Mucosa of gallbladder (tissue), 1 donor: ENCODE measurements around the gene DCST2. TPM values are rescaled to one million over a fixed set of nuclear protein-coding genes. Genes with fewer than 3 reads are reported as not detected.
"Not testable (repeated sequence)": the region's sequence is repeated elsewhere in the genome, so short reads cannot be mapped to it uniquely, and the experiment has no call there.

Source experiments
- DNase-seq: peaks from one replicate; pipeline ENCODE4 v3.0.0-alpha.2; 2020; ENCODE audit warnings: low spot score
- total RNA-seq: library from RNA; stranded (reverse); gene quantifications from one replicate; pipeline ENCODE4 v1.2.1, GENCODE V29; 2021
- donor health status: DM: no; HTN: no; CAD: no.

The DCST2 gene
- total RNA-seq, 1 donor from 2014 or later, result 1.0 TPM

DNA sequence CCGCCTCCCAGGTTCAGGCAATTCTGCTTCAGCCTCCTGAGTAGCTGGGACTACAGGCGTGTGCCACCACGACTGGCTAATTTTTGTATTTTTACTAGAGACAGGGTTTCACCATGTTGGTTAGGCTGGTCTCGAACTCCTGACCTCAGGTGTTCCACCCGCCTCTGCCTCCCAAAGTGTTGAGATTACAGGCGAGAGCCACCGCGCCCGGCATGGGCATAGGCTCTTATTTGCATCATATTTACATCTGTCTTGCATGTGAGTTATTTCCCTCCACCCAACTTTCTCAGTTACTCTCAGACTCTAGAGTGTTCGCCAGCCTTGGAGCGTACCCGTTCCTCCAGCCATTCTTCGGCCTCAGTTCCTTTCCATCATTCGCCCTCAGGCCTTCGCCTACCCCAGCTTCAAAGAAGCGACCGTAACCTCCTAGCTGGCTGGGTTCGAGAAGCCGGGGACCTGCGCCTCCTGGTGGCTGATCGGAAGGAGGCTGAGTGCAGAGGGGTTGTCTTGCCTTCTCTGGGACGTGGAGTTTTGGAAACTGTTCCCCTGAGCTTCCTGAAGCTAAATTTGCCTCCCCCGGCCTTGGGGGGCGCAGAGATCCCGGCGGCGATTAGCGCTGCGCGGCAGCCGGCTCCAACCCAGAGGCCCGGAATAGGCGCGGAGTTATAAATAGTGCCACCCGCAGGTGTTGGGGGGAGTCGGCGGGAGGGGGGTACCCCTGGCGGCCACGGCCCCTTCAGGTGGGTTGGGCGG is 34.6 kb downstream of the DCST2 start:
- no peak for DNase-seq

DNA sequence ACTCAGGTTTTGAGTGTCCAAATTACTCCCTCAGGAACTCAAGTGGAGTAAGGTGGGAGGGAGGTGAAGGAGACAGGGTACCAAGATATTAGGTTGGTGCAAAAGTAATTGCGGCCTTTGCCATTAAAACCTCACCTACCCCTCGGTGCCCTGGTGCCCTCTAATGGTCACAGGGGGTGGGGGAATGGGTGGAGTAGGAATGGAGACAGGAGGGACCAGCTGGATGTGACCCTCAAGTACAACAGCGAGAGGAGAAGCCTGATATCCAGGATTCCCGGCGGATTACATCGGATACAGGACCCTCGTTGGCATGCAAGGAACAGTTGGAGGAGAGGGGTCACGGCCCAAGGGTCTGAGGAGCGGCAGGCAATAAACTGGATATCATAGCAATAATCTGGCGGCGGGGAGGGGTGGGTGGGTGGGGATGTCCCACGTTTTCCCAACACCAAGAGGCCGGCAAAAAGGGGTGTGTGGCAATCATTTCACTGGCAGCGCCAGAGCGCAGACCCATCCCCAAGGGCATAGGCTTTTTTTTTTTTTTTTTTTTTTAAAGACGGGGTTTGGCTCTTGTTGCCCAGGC is 35.3 kb downstream of the DCST2 start:
- DNase-seq, result no peak

DNA sequence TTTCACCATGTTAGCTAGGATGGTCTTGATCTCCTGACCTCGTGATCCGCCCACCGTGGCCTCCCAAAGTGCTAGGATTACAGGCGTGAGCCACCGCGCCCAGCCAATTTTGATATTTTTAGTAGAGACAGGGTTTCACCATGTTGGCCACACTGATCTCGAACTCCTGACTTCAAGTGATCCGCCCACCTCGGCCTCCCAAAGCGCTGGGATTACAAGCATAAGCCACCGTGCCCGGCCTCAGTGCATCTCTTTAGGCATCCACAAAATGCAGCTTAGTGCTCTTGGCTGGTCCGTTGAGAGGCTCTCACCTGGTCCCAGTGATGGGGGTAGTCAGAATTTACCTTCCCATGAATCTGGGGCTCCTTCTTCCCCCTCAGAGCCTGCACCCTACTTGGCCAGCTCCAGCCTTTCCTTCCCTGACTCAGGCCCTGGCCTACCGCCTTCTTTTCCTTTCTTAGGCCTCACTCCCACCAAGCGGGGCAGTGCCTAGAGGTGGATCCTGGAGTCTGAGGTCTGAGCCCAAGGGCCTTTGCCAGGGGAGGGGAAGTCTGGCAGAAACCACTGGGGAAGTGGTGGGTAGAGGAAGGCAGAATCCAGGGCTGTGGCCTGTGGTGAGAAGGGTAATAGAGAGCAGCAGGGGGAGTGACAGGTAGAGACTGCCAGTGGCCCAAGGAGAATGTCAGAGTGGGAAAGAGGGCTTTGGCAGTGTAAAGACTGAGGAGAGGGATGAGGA is 36.4 kb downstream of the DCST2 start:
- DNase-seq, result no peak

DNA sequence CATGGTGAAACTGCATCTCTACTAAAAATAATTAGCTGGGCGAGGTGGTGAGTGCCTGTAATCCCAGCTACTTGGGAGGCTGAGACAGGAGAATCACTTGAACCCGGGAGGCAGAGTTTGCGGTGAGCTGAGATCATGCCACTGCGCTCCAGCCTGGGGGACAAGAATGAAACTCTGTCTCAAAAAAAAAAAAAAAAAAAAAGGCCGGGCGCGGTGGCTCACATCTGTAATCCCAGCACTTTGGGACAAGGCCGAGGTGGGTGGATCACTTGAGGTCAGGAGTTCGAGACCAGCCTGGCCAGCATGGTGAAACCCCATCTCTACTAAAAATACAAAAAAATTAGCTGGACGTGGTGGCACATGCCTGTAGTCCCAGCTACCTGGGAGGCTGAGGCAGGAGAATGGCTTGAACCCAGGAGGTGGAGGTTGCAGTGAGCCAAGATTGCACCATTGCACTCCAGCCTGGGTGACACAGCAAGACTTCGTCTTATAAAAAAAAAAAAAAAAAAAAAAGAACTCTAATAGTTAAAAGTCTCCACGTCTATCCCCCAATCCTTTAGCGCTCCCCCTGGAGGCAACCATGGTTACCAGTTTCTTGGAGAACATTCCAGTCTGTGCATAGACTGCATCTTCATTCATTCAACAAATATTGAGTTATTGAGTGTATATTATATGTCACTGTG is 38.1 kb downstream of the DCST2 start:
- DNase-seq, result not testable (repeated sequence)

DNA sequence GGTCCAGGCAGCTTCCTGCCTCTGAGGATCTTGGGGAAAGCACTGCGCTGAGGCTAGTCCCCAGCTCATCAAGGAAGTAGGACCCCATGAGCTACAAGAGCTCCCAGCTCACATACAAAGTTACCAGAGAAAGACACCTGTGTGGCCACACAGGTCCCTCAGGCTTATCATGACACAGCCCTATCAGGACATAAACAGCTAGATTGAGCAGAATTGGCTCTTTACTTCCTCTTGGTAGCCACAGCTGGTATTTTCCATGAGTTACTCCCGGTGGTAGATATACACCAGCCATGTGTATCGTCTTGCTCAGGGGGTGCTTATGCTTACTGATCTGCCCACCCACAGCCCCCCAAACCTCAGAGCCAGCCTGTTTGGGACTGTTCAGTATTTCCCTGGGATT is 39.0 kb downstream of the DCST2 start:
- no peak for DNase-seq

DNA sequence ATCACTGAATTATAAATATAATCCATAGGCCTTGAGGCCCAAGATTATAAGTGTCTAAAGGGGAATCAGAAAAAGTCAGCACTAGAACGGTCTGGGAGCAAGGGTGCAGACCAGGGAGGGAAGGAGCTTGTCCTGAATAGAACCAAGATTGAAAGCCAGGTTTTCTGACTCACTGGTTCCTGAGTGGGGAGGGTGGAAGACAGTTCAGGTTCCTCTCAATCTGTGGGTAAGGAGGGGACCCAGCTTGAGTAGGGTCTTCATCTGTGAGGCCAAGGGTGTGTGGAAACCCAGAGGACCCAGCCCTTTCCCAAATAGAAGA is 39.4 kb downstream of the DCST2 start:
- no peak for DNase-seq

DNA sequence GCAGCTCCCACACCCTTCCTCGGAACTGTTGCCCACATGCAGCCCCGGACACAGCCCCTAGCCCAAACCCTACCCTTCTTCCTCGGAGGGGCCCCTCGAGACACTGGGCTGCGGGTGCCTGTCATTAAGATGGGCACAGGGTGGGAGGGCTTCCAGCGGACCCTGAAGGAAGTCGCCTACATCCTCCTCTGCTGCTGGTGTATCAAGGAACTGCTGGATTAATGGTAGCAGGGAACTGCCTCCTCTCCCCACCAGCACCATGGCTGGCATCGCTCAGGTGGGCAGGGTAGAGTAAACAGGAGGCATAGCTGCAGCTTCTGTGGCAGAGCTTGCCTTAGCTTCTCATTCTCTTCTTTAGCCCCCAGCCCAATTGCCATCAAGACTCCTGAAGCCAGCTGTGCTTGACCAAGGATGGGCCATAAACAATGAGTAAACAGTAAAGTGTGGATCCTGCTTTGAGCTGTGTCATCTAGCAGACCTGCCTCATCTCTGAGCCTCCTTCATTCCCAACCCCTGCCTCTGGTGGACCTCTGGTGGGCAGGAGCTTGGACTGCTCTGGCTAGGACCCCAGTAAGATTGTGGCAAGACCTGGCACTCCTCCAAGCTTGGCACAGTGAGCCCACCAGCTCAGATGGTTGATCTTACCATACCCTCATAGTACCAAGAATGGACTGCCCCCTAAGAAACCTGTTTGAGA is 39.9 kb downstream of the DCST2 start, which contains the start of gene LENEP:
LENEP (plus strand) TSS at position 15 of the 697 bp plus-strand sequence; CDS start at position 37, 22 bp downstream.
- DNase-seq, result no peak

DNA sequence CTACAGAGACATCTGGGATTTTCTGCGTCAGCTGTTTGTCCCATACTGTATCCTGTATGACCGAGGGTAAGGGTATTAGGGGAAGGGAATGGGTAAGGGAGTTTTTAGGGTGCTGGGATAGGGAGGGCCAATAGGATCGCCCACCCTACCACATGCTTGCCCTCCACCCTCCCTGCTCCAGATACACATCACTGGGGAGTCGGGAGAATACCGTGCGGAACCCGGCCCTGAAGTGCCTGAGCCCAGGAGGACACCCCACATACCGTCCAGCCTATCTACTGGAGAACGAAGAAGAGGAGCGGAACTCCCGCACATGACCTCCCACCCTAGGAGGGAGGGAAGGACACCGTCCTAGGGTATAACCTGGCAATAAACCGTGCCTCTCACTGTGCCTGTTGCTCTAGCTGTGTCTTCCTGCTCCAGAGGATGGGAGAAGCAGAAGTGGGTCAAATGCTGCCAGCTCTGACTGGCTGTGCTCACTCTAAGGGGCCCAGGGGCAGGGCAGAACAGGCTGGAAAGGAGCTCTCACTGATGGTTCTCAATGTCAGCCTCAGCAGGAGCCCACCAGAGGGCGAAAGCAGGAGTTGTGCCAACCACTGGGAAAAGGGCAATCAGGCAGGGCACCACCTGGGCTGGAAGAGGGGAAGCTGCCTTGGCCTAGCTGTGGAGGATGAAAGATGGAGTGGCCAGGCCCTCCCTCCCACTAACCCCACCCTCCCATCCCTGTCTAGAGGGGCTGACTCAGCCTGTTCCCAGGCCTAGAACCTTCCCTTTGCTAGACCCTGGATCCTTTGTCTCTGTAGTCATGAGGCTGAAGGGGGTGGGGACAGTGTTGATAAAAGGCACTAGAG is 40.6 kb downstream of the DCST2 start:
- no peak for DNase-seq

DNA sequence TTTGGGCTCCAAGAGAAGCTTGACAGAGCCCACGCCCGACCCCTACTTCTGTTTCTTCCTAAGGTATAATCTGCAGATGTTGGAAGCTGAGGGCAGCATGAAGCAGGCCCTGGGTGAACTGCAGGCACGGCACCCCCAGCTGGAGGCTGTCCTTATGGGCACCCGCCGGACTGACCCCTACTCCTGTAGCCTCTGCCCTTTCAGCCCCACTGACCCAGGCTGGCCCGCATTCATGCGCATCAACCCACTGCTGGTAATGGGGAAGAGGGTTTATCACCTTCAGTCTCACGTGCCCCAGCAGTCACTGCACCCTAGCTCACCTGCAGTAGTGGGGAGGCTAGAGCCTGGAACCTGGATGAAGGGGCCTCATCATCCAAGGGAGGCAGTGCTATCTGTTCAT is 43.3 kb downstream of the DCST2 start:
- no peak for DNase-seq

DNA sequence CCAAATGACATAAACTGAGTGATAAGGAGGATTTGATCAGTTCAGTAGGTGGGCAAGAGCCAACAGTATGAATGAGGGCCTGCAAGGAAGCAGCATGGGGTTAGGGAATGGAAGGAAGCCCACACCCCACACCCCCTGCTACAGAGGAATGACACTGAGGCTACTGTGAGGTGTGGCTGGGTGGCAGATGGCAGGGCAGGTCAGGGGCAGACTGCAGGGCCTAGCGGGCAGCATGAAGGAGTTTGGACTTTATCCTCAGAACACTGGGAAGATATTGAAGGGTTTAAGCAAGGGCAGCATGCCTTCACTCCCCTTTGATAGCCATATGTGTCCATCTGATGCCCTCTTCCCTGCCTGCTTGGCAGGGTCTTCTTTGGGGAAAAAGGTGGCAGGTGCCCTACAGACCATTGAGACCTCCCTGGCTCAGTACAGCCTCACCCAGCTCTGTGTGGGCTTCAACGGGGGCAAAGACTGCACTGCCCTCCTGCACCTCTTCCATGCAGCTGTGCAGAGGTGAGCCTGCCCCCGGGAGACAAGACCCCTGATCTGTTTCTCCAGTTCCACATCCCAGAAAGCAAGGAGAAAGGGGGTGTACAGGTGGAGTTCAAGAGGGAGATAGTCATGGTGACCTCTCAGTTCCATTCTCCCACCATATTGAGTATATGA is 44.3 kb downstream of the DCST2 start:
- no peak for DNase-seq

DNA sequence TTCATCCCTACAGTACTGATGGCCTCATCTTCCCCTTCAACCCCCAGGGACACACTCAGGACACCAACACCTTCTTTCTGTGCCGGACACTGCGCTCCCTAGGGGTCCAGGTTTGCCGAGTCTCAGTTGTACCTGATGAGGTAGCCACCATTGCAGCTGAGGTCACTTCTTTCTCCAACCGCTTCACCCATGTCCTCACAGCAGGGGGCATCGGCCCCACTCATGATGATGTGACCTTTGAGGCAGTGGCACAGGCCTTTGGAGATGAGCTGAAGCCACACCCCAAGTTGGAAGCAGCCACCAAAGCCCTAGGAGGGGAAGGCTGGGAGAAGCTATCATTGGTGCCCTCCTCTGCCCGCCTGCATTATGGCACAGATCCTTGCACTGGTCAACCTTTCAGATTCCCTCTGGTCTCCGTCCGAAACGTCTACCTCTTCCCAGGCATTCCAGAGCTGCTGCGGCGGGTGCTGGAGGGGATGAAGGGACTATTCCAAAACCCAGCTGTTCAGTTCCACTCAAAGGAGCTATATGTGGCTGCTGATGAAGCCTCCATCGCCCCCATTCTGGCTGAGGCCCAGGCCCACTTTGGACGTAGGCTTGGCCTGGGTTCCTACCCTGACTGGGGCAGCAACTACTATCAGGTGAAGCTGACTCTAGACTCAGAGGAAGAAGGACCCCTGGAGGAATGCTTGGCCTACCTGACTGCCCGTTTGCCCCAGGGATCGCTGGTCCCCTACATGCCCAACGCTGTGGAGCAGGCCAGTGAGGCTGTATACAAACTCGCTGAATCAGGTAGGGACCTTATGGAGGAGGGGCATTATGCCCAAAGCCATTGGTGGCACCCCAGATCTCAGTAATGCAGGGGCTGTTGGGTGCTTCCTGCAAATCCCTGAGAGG is 45.3 kb downstream of the DCST2 start:
- DNase-seq, result no peak

DNA sequence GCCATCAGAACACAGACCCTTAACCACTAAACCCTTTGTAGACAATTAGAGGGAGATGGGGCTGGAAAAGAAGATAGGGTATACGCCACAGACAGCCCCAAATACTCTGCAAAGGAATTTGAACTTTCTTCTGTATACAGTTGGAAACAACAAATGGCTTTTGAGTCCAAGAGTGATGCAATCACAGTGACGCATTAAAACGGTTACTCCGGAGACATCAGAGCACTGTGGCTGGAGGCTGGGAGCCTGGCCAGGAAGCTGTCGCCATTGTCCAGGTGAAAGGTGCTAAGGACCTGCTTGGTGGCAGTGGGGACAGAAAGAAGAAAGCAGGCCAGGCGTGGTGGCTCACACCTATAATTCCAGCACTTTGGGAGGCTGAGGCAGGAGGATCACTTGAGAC is 46.3 kb downstream of the DCST2 start:
- no peak for DNase-seq

DNA sequence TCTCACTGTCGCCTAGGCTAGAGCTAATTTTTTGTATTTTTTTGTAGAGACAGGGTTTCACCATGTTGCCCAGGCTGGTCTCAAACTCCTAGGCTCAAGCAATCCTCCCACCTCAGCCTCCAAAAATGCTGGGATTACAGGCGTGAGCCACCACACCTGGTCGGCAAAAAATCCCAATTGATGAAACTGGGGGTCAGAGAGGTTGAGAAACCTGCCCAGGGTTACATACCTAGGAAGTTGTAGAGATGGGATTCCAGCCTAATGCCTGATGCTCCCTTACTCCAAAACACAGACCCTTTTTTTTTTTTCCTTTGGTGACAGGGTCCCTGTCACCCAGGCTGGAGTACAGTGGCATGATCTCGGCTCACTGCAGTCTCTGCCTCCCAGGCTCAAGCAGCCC is 46.8 kb downstream of the DCST2 start:
- not testable (repeated sequence) for DNase-seq

DNA sequence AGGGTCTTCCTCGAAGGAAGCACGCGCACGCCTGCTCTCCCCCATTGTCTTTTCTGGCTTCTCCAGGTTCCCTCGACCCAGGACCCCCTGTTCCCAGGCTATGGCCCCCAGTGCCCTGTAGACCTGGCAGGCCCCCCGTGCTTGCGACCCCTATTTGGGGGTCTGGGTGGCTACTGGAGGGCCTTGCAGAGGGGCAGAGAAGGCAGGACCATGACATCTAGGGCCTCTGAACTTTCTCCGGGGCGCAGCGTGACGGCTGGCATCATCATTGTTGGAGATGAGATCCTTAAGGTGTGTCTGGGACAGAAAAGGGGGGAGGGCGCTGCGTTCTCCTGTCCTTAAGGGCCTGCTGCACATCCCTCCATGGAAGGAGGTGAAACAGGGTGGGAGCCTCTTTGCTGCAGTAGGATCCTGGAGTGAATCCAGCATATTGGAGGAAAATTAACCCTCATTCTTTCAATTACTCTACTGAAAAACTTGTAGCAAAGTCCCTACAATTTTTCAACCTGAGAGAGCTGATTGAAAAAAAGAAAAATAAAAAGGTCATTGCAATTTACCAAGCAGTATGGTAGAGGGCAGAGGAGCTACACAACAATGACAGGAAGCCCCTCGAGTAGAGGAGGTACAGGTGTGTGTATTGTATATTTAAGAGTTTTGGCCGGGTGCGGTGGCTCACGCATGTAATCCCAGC is 49.7 kb downstream of the DCST2 start:
- no peak for DNase-seq

DNA sequence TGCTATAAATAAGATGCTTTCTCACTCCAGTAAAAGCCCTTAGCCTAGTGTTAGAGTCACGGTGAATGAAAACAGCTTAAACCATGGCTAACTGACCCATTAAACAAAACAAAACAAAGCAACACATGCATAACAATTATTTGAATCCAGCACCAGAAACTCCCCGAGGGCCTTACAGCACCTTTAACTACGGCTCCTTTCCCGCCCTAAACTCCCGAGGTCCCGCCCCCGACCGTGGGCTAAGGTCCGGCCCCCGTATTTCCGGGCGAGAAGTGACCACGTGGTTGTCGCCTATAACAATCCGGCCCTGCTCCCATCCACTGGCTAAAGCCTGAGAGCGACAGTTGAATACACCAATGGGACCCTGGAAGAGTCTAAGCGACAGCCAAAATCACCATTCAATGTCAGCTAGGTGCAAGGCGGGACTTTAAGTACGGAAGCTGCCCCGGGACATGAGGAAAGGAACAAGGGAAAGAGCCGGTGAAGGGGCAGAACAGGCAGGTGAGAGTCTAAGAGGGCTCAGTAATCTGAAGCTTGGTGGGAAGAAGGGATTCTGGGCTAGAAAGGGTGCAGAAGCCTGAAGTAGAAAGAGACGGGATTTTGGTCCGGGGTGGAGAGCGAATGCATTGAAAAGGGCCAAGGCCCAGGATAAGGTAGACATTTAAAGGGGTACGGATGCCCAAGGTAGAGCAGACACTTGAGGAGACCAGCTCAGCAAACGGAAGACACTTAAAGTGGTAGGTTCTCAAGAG is 50.5 kb downstream of the DCST2 start, which contains the start of gene FLAD1:
FLAD1 (plus strand) TSS at position 448 of the 752 bp plus-strand sequence. CDS start 351 bp downstream, outside the sequence.
- peak; percentile 99 for DNase-seq

DNA sequence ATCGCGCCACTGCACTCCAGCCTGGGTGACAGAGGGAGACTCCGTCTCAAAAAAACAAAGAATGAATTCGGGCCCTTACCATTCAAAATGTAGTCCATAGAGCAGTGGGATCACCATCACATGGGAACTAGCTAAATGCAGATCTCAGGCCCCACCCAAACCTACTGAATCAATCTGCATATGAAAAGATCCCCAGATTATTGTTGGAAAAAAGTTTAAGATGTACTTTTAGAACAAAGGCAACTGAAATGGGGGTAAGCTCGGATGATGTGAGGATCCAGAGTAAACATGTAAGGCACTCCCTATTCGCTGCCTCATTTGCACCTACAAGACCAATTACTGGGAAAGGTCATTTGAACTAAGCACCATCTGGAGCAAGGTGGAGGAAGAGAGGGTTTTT is 51.2 kb downstream of the DCST2 start:
- no peak for DNase-seq

DNA sequence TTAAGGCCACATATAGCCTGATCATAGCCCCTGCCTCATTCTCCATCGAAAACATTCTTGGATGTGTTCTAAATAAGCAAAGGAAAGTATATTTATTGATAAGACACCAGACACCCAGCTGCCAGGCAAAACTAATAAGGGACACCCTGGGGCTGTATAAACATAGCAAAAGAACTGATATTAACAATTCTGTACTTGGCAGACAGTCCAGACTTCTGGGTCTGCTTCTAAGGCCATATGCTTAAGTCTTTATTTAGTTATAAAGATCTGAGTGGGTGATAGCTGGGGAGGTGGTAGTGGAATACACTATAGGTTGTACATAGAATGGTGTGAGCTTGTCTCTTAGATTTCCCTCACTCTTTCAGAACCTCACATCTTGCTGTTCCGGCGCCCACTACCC is 55.2 kb downstream of the DCST2 start:
- no peak for DNase-seq

DNA sequence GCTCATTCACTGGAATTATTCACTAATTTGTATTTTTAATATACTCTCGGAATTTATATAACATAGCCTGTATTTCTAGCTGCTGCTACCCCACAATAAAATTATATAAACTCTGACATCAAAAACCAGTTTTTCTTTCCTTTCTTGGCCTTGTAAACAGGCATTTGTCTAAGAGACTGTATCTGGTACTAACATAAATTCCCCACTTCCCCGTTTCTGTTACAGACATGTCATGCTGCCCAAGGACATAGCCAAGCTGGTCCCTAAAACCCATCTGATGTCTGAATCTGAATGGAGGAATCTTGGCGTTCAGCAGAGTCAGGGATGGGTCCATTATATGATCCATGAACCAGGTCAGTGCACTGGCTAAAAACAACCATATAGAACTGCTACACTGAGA is 55.8 kb downstream of the DCST2 start:
- DNase-seq, result not testable (repeated sequence)
